ENCODE measurements around the gene TFEB.

- TF ChIP-seq, protein P1, sequence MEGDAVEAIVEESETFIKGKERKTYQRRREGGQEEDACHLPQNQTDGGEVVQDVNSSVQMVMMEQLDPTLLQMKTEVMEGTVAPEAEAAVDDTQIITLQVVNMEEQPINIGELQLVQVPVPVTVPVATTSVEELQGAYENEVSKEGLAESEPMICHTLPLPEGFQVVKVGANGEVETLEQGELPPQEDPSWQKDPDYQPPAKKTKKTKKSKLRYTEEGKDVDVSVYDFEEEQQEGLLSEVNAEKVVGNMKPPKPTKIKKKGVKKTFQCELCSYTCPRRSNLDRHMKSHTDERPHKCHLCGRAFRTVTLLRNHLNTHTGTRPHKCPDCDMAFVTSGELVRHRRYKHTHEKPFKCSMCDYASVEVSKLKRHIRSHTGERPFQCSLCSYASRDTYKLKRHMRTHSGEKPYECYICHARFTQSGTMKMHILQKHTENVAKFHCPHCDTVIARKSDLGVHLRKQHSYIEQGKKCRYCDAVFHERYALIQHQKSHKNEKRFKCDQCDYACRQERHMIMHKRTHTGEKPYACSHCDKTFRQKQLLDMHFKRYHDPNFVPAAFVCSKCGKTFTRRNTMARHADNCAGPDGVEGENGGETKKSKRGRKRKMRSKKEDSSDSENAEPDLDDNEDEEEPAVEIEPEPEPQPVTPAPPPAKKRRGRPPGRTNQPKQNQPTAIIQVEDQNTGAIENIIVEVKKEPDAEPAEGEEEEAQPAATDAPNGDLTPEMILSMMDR (IDR thresholded peaks at IDR 0.05) = no peak
- TF ChIP-seq EZH2 (IDR thresholded peaks at IDR 0.05) (no peak), EZH2phosphoT487 (IDR thresholded peaks at IDR 0.05) (no peak)
These were observed 10.7 kb upstream of the TFEB start for GRCh38 chr6:41746107-41746506.
